Loucy (cell line): ENCODE data around the gene PLCXD1.

Source experiments
- CTCF ChIP-seq: fragments of 200-600 bp; sonication (generic); conservative IDR thresholded peaks from 2 replicates; pipeline ENCODE4 v1.5.1; 2014; ENCODE audit warnings: mild to moderate bottlenecking, antibody characterized with exemption, low read length
- EZH2phosphoT487 ChIP-seq: fragments of 200-600 bp; IDR thresholded peaks from 2 replicates; pipeline ENCODE4 v1.6.1; 2018; ENCODE audit warnings: antibody characterized with exemption, mild to moderate bottlenecking, moderate library complexity, borderline replicate concordance

- TF ChIP-seq CTCF = no peak
- no peak for TF ChIP-seq EZH2phosphoT487
These were observed 65.0 kb downstream of the PLCXD1 start for GRCh38 chrX:346034-346813.
